Adrenal gland (tissue), 5 donors: ENCODE results near the gene IL36G.

Source experiments
- POLR2A ChIP-seq, 2 donors: fragments of 450-650 bp; IDR thresholded peaks; one replicate each; pipeline ENCODE4 v1.6.1; 2017; ENCODE audit warnings: antibody characterized with exemption in 2 of 2, mild to moderate bottlenecking in 2 of 2, moderate library complexity in 1 of 2
- TF ChIP-seq, protein P1 (sequence below), 6 experiments: fragments of 450-650 bp in 4 of 6; fragments of 200-600 bp in 2 of 6; sonication (generic) in 1 of 6; IDR thresholded peaks; 1 replicate in 5 of 6; 2 replicates in 1 of 6; pipeline versions ENCODE4 v1.5.1 to v1.8.0; 2016 to 2021; ENCODE audit warnings: antibody characterized with exemption in 6 of 6, mild to moderate bottlenecking in 2 of 6, moderate library complexity in 1 of 6
- donor health status: DM: no; HTN: no; CAD: no.

DNA sequence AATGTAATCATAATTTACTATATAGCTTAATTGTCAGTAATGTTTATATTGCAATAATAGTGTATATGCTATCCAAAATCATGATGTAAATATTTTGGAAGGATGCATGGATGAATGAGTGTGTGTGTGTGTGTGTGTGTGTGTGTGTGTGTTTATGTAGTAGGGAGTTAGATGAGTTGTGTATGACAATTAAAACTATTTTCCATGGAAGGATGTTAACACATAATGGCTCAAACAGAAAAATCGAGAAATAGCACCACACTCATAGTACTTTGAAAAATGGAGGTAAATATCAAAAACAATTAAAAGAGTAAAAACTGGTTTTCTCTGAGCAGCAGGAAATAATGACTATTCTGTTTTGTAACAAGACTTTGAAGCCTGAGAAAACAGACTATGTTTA, 19.3 kb downstream of the IL36G start:
- TF ChIP-seq, protein P1, sequence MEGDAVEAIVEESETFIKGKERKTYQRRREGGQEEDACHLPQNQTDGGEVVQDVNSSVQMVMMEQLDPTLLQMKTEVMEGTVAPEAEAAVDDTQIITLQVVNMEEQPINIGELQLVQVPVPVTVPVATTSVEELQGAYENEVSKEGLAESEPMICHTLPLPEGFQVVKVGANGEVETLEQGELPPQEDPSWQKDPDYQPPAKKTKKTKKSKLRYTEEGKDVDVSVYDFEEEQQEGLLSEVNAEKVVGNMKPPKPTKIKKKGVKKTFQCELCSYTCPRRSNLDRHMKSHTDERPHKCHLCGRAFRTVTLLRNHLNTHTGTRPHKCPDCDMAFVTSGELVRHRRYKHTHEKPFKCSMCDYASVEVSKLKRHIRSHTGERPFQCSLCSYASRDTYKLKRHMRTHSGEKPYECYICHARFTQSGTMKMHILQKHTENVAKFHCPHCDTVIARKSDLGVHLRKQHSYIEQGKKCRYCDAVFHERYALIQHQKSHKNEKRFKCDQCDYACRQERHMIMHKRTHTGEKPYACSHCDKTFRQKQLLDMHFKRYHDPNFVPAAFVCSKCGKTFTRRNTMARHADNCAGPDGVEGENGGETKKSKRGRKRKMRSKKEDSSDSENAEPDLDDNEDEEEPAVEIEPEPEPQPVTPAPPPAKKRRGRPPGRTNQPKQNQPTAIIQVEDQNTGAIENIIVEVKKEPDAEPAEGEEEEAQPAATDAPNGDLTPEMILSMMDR (IDR thresholded peaks at IDR 0.05), result no peak
- no peak for TF ChIP-seq POLR2A (IDR thresholded peaks at IDR 0.05)
